Keratinocyte (primary cell): Measurements from ENCODE around the gene WDR27. TPM values are rescaled to one million over a fixed set of nuclear protein-coding genes. Genes with fewer than 3 reads are reported as not detected.
"Not testable (repeated sequence)": the region's sequence is repeated elsewhere in the genome, so short reads cannot be mapped to it uniquely, and the experiment has no call there.

Experiments used
- DNase-seq: peaks from one replicate; pipeline ENCODE4 v3.0.0-alpha.2; 2011; ENCODE audit warnings: low read depth, missing footprints, low spot score
- FAIRE-seq: peaks from 2 replicates; lab custom pipeline; 2011; peaks lifted over from hg19 to GRCh38; lab: Jason Lieb, UNC
- H2AFZ ChIP-seq: 2 replicates; pipeline ENCODE4 v1.6.0; 2012; ENCODE audit warnings: low read length, control low read depth, inconsistent platforms; ENCODE audit not compliant: control insufficient read depth
- H3K27ac ChIP-seq: 2 replicates; pipeline ENCODE4 v1.5.1; 2011; ENCODE audit warnings: low read length; ENCODE audit not compliant: control insufficient read depth, insufficient read depth
- H3K27me3 ChIP-seq: 3 replicates; pipeline ENCODE4 v1.6.0; 2011; ENCODE audit warnings: low read length; ENCODE audit not compliant: control insufficient read depth, insufficient read depth; ENCODE audit errors: extremely low read depth
- H3K36me3 ChIP-seq, 2 experiments: 2 replicates in 1 of 2; 3 replicates in 1 of 2; pipeline ENCODE4 v1.5.1; 2011; ENCODE audit warnings: low read length in 2 of 2, mild to moderate bottlenecking in 1 of 2; ENCODE audit not compliant: control insufficient read depth in 2 of 2, insufficient read depth in 2 of 2; ENCODE audit errors: extremely low read depth in 1 of 2
- H3K4me1 ChIP-seq: 3 replicates; pipeline ENCODE4 v1.5.1; 2011; ENCODE audit warnings: low read length; ENCODE audit not compliant: control insufficient read depth, insufficient read depth; ENCODE audit errors: extremely low read depth
- H3K4me2 ChIP-seq: 3 replicates; pipeline ENCODE4 v1.6.0; 2011; ENCODE audit warnings: low read depth, low read length; ENCODE audit not compliant: control insufficient read depth, insufficient read depth; ENCODE audit errors: extremely low read depth
- H3K4me3 ChIP-seq, 3 experiments: fragments of 200-600 bp in 1 of 3; sonication (generic) in 1 of 3; 2 replicates in 2 of 3; 3 replicates in 1 of 3; pipeline ENCODE4 v1.5.1; 2011 to 2016; ENCODE audit warnings: low read length in 3 of 3, mild to moderate bottlenecking in 3 of 3, control low read depth in 2 of 3, inconsistent platforms in 1 of 3, low read depth in 1 of 3, mixed read lengths in 1 of 3, mixed run types in 1 of 3, moderate library complexity in 1 of 3; ENCODE audit not compliant: control insufficient read depth in 2 of 3, insufficient read depth in 2 of 3; ENCODE audit errors: extremely low read depth in 1 of 3
- H3K79me2 ChIP-seq: 2 replicates; pipeline ENCODE4 v1.6.0; 2012; ENCODE audit warnings: low read length; ENCODE audit not compliant: control insufficient read depth, insufficient read depth
- H3K9ac ChIP-seq: 3 replicates; pipeline ENCODE4 v1.6.0; 2011; ENCODE audit warnings: low read length; ENCODE audit not compliant: control insufficient read depth, insufficient read depth; ENCODE audit errors: extremely low read depth
- H3K9me1 ChIP-seq: 3 replicates; pipeline ENCODE4 v1.6.0; 2011; ENCODE audit warnings: low read length; ENCODE audit not compliant: control insufficient read depth, insufficient read depth; ENCODE audit errors: extremely low read depth
- H3K9me3 ChIP-seq: 2 replicates; pipeline ENCODE4 v1.5.1; 2012; ENCODE audit warnings: low read depth, low read length; ENCODE audit not compliant: control insufficient read depth
- H4K20me1 ChIP-seq: 3 replicates; pipeline ENCODE4 v1.6.0; 2011; ENCODE audit warnings: low read length; ENCODE audit not compliant: control insufficient read depth, insufficient read depth; ENCODE audit errors: extremely low read depth
- CTCF ChIP-seq, 3 experiments: IDR thresholded peaks in 1 of 3; conservative IDR thresholded peaks in 1 of 3; optimal IDR thresholded peaks in 1 of 3; 2 replicates in 2 of 3; 3 replicates in 1 of 3; pipeline versions ENCODE3 to v1.5.1; 2011; ENCODE audit warnings: low read length in 3 of 3, mild to moderate bottlenecking in 3 of 3, moderate library complexity in 2 of 3, control low read depth in 1 of 3, inconsistent platforms in 1 of 3; ENCODE audit not compliant: insufficient read depth in 2 of 3; ENCODE audit errors: extremely low read depth in 1 of 3
- EZH2 ChIP-seq: IDR thresholded peaks from one replicate; pipeline ENCODE4 v1.6.1; 2012; ENCODE audit warnings: inconsistent platforms, mild to moderate bottlenecking, low read length, moderate library complexity
- dilution Hi-C: fragments of 300-500 bp; cut with MboI; formaldehyde crosslinking; loops from one replicate; pipeline ENCODE4 v1.7.0; 2020; ENCODE audit warnings: low sequenced_read_pairs; ENCODE audit not compliant: extremely low pct_ligation_motif_present
- polyA plus RNA-seq, 5 experiments: library from polyadenylated mRNA; depleted of rRNA in 3 of 5; stranded (reverse) in 3 of 5; stranded (forward) in 1 of 5; unstranded in 1 of 5; fragments of >200 nt; gene quantifications; 1 replicate in 1 of 5; 2 replicates in 3 of 5; 3 replicates in 1 of 5; pipeline versions ENCODE4 v1.2.1 to v1.2.3, GENCODE V29; 2011 to 2012; ENCODE audit warnings: missing spikeins in 2 of 5, low read depth in 1 of 5, low replicate concordance in 1 of 5

Gene WDR27
- polyA plus RNA-seq, 1 donor (not counting 4 experiments of a cell fraction or from before 2014, with no cell fraction given) = 17.8 TPM

DNA sequence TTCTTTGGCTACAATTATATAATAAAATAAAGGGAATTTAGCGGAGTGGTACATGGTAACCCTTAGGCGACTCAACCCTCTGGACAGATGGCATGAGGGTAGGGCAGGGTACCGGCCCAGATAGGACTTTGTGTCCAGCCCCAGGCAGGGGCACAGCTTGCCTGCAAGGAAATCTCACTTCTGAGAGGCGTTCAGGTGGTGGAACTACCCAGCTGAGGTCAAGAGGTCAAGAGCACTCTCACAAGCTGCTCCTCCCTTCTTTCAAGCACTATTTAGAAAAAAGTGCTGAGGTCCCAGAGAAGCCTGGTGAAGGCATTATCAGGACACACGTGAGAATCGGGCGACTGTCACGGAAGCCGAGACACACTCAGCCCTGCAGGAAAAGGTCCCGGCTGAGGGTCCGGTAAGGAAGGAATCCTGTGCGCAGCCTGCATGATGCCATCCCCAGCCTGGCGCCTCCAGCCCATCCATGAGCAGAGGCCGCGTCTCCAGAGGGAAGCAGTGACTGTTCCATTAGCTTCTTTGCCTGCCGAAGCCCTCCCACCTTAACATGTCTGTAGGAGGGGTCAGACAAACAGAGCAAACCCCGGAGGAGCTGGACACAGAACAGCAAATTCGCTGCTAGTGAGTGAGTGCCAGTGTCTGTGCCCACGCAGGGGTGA is 54.8 kb downstream of the WDR27 start:
- Histone ChIP-seq H3K4me2 (no peak overlapping the region), H3K79me2 (no peaks in the 10 kb centered on the region), H4K20me1 (no peaks in the 10 kb centered on the region), H3K36me3 (no peaks in the 10 kb centered on the region), H2AFZ (no peak overlapping the region), H3K9me3 (no peaks in the 10 kb centered on the region), H3K4me1 (no peaks in the 10 kb centered on the region), H3K27ac (no peak overlapping the region), H3K4me3 (no peak overlapping the region), H3K9ac (no peak overlapping the region), H3K27me3 (no peaks in the 10 kb centered on the region), H3K9me1 (no peaks in the 10 kb centered on the region)
- TF ChIP-seq CTCF (optimal IDR thresholded peaks at IDR 0.05 in 1 of 3, IDR thresholded peaks at IDR 0.05 in 1 of 3, conservative IDR thresholded peaks at IDR 0.05 in 1 of 3; ENCODE audit: extremely low read depth in 1 of 3, insufficient read depth in 2 of 3, low read length in 3 of 3) = no peak
- TF ChIP-seq EZH2 = no peak
- dilution Hi-C loops = no loop called here
- DNase-seq = no peak
- no peak for FAIRE-seq

- dilution Hi-C loops, H3K79me2 ChIP-seq, H3K27me3 ChIP-seq, FAIRE-seq, H3K9me1 ChIP-seq, H3K9me3 ChIP-seq, H3K36me3 ChIP-seq, H3K4me3 ChIP-seq, H4K20me1 ChIP-seq, H3K4me1 ChIP-seq, H3K27ac ChIP-seq, DNase-seq, H2AFZ ChIP-seq, H3K9ac ChIP-seq, H3K4me2 ChIP-seq: not testable (repeated sequence)
Observed at GRCh38 chr6:169645459-169645858, 56.4 kb downstream of the WDR27 start.

- no peak for TF ChIP-seq CTCF (optimal IDR thresholded peaks at IDR 0.05 in 1 of 3, IDR thresholded peaks at IDR 0.05 in 1 of 3, conservative IDR thresholded peaks at IDR 0.05 in 1 of 3; ENCODE audit: extremely low read depth in 1 of 3, insufficient read depth in 2 of 3, low read length in 3 of 3)
- no peak for TF ChIP-seq EZH2
- H4K20me1 ChIP-seq = no peaks in the 10 kb centered on the region
- H3K9ac ChIP-seq = no peak overlapping the region
- H3K79me2 ChIP-seq = no peaks in the 10 kb centered on the region
- H2AFZ ChIP-seq = no peak overlapping the region
- H3K4me3 ChIP-seq = no peak overlapping the region
- no peaks in the 10 kb centered on the region for H3K36me3 ChIP-seq
- FAIRE-seq (no peak), DNase-seq (no peak)
- dilution Hi-C loops = no loop called here
- H3K9me3 ChIP-seq = no peaks in the 10 kb centered on the region
- no peaks in the 10 kb centered on the region for H3K4me1 ChIP-seq
- H3K4me2 ChIP-seq = no peak overlapping the region
- H3K27ac ChIP-seq = no peak overlapping the region
- no peaks in the 10 kb centered on the region for H3K9me1 ChIP-seq
- no peaks in the 10 kb centered on the region for H3K27me3 ChIP-seq
Observed at GRCh38 chr6:169643521-169643920, 58.3 kb downstream of the WDR27 start.
